ENCODE results near the gene SLC36A4. TPM values are rescaled to one million over a fixed set of nuclear protein-coding genes. Genes with fewer than 3 reads are reported as not detected.
"Not testable (repeated sequence)": the region's sequence is repeated elsewhere in the genome, so short reads cannot be mapped to it uniquely, and the experiment has no call there.

Gene SLC36A4
- total RNA-seq: 8.4 TPM

DNA sequence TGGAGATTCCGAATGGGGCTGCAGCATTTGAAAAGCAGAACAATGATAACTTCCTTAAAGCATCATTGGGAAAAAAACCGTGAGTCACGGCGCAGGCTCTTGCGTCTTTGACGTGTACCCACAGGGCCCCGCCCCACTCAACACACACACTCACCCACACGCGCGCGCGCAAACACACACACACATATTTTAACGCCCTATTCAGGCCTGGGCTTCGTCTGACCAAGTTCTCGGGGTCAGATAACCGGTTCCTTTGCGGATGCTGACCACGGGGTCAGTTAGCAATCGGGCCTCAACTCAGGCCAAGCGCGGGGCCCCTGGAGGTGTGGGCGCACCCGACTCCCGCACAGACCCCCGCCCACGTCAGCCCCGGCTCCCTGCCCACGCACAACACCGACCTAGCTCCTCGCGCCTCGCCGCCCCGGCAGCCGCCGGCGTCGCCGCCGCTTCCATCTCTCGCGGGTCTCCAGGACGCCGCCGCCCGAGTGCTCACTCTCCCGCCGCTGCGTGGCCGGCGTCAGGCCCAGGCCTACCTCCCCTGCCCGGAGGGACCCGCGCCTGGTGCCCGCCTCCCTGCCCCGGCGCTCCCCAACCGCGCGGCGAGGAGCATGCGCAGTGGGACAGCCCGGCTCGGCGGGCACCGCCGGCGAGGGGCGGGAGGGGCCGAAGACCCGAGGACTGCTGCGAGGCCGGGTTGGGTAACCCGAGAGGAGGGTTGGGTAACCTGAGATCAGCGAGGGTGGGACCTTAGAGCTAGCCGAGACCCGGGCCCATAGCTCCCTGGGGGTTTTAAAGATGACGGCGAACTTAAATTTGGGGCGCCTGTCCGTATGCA is at the start of gene SLC36A4:
TSS of gene SLC36A4 (minus strand) at position 612 of the 835 bp plus-strand sequence. CDS start at position 453, 159 bp downstream.
- ATAC-seq: peak; percentile 99

DNA sequence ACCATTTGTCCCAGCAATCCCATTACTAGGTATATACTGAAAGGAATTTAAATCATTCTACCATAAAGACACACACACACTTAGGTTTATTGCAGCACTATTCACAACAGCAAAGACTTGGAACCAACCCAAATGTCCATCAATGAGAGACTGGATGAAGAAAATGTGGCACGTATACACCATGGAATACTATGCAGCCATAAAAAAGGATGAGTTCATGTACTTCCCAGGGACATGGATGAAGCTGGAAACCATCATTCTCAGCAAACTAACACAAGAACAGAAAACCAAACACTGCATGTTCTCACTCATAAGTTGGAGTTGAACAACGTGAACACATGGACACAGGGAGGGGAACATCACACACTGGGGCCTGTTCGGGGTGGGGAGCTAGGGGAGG is 49.0 kb upstream of the SLC36A4 start:
- not testable (repeated sequence) for ATAC-seq

GRCh38 chr11:93244018-93244417 is 46.2 kb upstream of the SLC36A4 start:
- no peak for ATAC-seq

DNA sequence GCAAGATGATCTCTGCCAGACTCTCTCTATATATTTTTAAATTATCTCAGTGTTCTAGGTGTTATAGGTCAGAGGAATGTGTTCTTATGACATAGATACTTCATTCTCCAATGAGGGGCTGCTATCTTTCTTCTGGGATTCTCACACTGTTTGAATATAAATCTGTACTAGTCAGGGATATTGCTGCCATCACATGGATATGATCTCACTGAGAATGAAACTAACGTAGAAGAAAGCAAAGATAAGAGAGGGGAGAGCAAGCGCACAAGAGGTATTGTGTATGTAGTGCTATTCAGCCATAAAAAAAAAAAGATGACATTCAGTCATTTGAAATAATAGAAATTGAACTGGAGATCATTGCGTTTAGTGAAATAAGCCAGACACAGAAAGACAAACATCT is 42.2 kb upstream of the SLC36A4 start:
- no peak for ATAC-seq

DNA sequence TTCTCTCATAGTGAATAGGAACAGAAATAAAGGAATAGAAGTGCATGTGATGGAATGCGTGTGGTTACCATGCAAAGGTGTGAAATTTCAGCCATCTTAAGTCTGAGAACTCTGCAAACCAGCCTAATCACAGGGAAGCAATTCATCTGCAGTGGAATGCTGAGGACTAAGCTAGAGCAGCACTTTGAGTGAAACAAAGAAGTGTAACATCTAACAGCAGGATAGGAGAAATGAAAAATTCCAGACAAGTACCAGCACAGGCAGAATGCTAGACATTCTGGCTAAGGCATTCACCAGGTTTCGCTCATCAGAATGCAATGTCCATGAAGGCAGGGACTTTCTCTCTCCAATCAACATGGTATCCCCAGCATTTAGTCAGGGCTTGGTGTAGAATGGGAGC is 41.2 kb upstream of the SLC36A4 start:
- ATAC-seq: no peak

DNA sequence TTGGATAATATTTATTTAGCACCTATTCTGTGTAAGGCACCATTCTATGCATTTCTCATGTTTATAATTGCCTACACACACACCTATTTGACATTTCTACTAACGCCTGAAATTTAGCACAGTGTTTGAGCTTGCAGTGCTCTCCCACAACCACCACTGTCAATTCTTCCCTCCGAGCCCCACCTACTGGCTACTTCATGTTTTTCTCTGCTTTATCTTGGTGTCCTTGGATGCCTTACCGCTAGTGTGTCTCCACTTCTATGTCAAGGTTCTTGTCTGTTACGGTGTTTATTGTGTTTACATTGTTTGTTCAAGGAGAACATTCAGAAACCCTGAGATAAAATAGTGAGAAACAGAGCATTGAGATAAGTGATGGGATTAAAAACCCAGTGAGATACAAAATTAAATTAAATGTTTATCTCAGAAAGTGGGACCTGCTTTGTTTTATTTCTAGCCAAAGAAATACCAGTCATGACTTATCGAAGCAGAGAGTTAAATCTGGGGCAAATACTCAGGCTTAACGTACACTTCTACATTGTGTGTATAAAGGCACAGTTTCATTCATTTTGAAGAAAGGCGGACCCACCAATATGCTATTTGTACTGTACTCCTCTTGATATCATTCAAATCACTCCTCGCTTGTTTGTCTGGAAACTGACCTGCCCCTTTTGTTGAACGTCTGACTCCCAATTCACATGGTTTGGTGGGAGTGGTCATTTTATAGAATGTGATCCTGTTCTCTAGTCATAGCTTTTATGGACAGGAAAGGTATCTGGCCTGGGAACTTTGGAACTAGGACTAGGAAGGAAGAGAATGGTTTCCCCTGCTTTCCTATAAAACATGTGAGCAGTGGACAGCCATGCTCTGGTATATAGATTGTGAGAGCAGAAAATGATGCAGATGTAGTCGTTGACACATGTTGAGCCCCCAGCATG is 39.2 kb upstream of the SLC36A4 start:
- ATAC-seq: no peak

GRCh38 chr11:93234602-93235207 is 36.9 kb upstream of the SLC36A4 start:
- peak; percentile 96 for ATAC-seq

DNA sequence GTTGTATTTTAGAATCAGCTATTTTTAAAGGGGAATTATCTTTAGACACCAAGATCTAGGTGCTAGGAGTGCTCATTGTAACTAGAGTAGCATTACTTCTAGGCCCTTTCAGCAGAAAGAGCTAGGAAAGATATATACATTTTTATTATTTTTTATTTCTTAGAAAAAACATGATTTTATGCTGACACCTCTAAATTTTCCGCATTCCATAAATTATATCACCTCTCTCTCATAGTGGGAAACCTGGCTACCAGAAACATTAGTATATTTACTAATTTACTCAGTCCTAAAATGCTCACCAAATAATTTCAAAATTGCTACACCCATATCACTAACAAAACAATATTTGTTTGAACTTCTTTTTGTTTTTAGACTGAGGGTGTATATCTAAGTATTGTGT is 32.1 kb upstream of the SLC36A4 start:
- no peak for ATAC-seq

DNA sequence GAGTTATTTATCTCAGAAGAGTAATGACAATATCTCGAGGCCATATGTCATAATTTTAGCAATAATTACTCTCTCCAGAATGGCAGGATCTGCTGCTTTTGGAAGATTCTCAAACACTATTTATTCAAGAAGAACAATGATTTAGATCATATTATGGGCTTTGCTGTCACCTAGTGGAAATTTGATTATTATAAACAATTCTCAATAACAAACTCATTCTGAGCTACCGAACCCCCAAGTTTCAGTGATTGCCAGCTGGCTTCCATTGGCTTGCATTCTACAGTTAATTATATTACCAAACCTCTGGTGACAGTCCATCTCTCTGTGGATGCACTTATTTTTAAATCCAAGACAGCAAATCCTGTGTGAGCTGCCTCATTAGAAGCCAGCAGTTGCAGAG is 27.9 kb upstream of the SLC36A4 start:
- no peak for ATAC-seq

DNA sequence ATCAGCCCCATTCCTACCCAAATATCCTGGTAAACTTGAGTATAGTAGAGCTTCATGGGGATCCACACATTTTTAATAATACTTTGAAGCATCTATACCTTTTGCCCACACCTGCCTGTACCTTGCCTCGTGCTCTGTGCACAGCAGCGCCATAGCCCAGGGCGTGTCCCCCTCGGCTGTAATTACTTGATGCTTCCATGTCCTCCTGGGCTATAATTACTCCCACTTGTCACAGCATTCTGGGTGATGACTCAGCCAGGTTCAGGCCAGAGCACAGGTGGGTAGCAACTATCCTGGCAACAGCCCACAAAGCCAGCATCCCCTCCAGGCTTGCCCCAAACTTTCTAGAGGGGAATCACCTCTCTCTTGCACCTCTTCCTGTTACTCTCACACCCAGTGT is 23.7 kb upstream of the SLC36A4 start:
- no peak for ATAC-seq

- ATAC-seq: peak; percentile 73
Observed at GRCh38 chr11:93220078-93220477, 22.3 kb upstream of the SLC36A4 start.

- peak; percentile 77 for ATAC-seq
Observed at GRCh38 chr11:93219440-93219839, 21.6 kb upstream of the SLC36A4 start.

DNA sequence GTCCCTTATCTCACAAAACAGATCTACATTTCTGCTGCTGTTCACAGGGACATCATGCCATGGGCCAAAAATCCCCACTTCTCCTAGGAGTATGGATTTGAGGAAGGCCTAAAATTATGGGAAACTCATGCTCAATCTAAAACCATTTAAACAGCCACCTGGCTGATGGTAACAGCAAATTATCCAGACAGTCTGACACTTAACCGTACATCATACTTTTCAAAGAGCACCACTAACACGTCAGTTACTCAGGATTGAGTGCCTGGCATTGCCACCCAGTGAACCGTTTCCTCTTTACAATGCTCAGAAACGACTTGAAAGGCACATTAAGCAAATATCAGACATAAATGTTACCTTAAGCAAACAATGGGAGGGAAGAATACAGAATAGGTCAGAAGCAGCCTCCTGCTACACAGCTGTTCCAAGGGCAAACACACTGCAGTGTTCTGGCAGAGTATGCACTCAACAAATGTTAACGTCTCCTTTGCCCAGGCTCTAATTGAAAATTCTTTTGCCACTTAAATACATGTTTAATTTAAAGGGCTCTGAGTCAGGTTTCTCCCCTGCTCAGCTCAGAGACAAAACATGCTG is 18.8 kb upstream of the SLC36A4 start:
- ATAC-seq: no peak

DNA sequence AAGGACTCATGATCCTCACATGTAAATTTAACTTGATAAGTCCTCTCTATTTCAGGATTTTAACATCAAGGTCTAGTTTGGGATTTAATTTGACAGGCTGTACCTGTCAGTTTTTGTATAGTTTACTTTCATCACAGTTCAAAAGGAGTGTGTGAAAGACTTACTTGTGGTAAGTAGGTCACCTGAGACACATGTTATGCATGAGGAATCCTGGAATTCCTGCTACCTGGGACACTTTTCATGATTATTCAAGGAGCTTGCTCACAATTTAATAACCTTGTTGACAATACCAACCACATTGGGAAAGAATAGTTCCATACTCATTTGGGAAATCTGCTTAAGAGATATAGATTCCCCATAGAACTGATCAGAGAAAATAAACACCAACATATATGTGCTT is 15.8 kb upstream of the SLC36A4 start:
- ATAC-seq: no peak

DNA sequence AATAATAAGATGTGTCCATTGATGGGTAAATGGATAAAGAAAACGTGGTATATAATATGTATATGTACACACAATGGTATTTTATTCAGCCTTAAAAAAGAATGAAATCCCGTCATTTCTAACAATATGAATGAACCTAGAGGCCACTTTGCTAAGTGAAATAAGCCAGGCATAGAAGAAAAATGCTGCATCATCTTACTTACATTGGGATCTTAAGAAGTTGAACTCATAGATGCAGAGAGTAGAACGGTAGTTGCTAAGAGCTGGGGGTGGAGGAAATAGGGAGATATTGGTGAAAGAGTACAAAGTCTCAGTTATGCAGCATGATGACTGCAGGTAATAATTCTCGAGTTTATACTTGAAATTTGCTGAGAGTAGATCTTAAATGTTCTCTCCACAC is 14.3 kb upstream of the SLC36A4 start:
- no peak for ATAC-seq

GRCh38 chr11:93209466-93209865 is 11.7 kb upstream of the SLC36A4 start:
- no peak for ATAC-seq

DNA sequence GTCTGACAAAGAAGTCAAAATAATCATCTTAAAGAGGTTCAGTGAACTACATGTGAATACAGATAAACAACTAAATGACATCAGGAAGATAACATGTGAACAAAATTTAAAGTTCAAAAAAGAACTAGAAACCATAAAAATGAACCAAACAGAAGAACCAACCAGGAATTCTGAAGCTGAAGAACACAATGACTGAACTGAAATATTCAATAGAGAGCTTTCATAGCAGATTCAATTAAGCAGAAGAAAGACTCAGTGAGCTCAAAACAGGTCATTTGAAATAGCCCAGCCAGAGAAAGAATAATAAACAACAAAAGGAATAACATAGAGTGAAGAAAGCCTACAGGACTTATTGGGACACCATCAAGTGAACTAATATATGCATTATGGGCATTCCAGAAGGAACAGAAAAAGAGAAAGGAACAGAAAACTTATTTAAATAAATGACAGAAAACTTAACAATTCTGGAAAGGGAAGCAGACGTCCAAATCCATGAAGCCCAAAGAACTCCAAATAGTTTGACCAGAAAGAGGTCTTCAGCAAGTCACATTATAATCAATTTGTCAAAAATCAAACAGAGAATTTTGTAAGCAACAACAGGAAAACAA is 11.0 kb upstream of the SLC36A4 start:
- no peak for ATAC-seq

GRCh38 chr11:93199616-93200015 is 1.8 kb upstream of the SLC36A4 start:
- ATAC-seq: no peak

DNA sequence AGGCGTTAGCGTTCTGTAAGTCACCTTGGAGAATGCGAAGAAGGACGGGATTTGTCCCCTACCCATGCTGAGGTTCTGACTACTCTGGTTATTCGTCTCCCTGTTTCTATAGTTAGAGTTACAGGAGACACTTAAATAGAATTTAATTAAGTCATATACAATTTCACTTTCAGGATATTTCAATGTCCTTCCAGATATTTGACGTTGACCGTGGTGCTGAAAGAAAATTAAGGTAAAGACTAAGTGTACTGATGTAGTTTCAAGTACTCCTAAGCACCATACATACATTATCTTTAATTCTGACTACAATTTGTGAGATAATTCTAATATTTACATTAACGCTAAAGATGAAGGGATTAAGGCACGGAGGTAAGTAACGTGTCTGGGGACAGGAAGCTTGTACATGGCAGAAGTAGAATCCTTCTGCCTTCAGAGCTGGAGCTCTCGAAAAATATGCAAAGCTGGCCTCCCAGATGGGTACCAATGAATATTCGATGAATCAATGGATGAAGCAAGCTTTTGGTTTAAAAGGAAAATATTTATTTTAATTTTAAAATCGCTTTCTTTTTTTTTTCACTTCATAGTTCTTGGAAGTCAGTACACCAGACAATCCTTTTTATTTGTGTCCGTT is 539 bp upstream of the SLC36A4 start:
- ATAC-seq: no peak

- no peak for ATAC-seq
Observed at GRCh38 chr11:93196816-93197379, 893 bp downstream of the SLC36A4 start.

DNA sequence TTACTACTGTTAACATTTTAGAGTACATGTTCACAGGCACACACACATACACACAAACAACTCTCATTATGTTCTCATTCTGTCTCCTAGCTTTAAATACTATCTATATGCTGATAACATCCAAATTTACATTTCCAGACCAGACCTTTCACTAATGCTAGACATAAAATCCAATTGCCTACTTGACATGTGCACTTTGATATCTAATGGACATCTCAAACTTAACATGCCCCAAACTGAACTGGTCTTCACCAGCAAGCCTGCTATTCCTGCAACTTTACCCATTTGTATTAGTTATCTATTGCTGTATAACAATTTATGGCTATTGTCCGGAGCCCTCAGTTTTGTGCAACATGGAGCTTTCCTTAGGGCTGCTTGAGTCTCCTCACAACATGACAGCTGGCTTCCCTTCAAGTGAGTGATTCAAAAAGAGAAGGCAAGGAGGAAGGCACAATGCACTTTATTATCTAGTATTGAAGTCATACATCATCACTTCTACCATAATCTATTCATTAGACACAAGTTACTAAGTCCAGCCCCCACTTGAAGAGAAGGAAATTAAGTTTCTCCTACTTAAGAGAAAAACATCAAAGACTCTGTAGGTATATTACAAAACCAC is 3.0 kb downstream of the SLC36A4 start:
- ATAC-seq: no peak

All from esophagus mucosa (tissue), 1 donor.